ENCODE results near the gene COTL1. TPM values are rescaled to one million over a fixed set of nuclear protein-coding genes. Genes with fewer than 3 reads are reported as not detected.
A peak's percentile ranks its signal among the peaks of the same experiment; 100 is the strongest.
"Not testable (repeated sequence)": the region's sequence is repeated elsewhere in the genome, so short reads cannot be mapped to it uniquely, and the experiment has no call there.

The COTL1 gene
- polyA plus RNA-seq, 4 donors: 43.6 to 166 (median 94.3) TPM

- H3K4me1 ChIP-seq (ENCODE audit: control insufficient read depth in 3 of 3, insufficient read depth in 2 of 3, low read depth in 1 of 3, low read length in 2 of 3): peaks cover 0 to 3% (median 0%) of the 10 kb centered on the region in 3 donors
- no peak for FAIRE-seq
- 86 to 89% (median 89%) methylated on average over 16 of the region's 16 CpGs for WGBS, 3 donors
Measured at GRCh38 chr16:84630446-84631152, 12.7 kb upstream of the COTL1 start.

GRCh38 chr16:84630009-84630408 lies 12.1 kb upstream of the COTL1 start:
- DNase-seq: no peak
- WGBS, 3 donors: 91 to 95% (median 93%) methylated on average over 5 of the region's 5 CpGs
- no peak for FAIRE-seq

More at GRCh38 chr16:84630446-84631152, 12.7 kb upstream of the COTL1 start:
- H3K36me3 ChIP-seq (ENCODE audit: control insufficient read depth in 3 of 3, insufficient read depth in 2 of 3, low read depth in 1 of 3, low read length in 3 of 3): no peaks in the 10 kb centered on the region
- H3K27me3 ChIP-seq (ENCODE audit: control insufficient read depth in 3 of 3, insufficient read depth in 3 of 3, low read length in 3 of 3): peaks cover 0 to 2% (median 0%) of the 10 kb centered on the region in 3 donors
- no peak overlapping the region for H3K4me3 ChIP-seq (ENCODE audit: low read depth in 1 of 3, low read length in 3 of 3)
- H3K9me3 ChIP-seq (ENCODE audit: control insufficient read depth in 2 of 2, insufficient read depth in 1 of 2, low read depth in 1 of 2, low read length in 1 of 2): no peaks in the 10 kb centered on the region
- DNase-seq: no peak
- no peak overlapping the region for H3K27ac ChIP-seq (ENCODE audit: low read depth in 1 of 3, low read length in 2 of 3)

DNA sequence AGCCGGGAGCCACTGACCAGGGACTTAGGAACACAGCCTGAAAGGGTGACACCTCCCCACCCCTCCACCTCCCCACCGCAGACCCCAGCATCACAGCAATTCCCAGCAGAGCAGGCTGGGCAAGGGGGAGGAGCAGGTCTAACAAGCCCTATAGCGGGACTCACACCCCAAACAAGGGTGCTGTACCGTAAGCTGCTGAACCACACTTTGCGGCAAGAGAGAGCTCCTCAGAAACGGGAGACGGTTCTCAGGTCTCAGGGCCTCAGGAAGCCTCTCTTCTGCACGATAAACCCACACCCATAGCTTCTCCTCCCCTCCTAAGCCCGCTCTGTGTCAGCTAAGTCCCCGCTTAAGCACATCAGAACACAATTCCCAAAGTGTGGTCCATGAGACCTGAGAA lies 11.7 kb upstream of the COTL1 start:
- Histone ChIP-seq H3K4me3 (ENCODE audit: low read depth in 1 of 3, low read length in 3 of 3) (no peak overlapping the region), H3K36me3 (ENCODE audit: control insufficient read depth in 3 of 3, insufficient read depth in 2 of 3, low read depth in 1 of 3, low read length in 3 of 3) (no peaks in the 10 kb centered on the region), H3K4me1 (ENCODE audit: control insufficient read depth in 3 of 3, insufficient read depth in 2 of 3, low read depth in 1 of 3, low read length in 2 of 3) (peaks cover 0 to 3% (median 0%) of the 10 kb centered on the region in 3 donors), H3K27me3 (ENCODE audit: control insufficient read depth in 3 of 3, insufficient read depth in 3 of 3, low read length in 3 of 3) (peaks cover 0 to 2% (median 0%) of the 10 kb centered on the region in 3 donors), H3K27ac (ENCODE audit: low read depth in 1 of 3, low read length in 2 of 3) (no peak overlapping the region), H3K9me3 (ENCODE audit: control insufficient read depth in 2 of 2, insufficient read depth in 1 of 2, low read depth in 1 of 2, low read length in 1 of 2) (no peaks in the 10 kb centered on the region)
- WGBS, 3 donors: 81 to 89% (median 81%) methylated on average over 10 of the region's 10 CpGs
- DNase-seq (no peak), FAIRE-seq (no peak)

More at GRCh38 chr16:84630009-84630408, 12.1 kb upstream of the COTL1 start:
- Histone ChIP-seq H3K27ac (ENCODE audit: low read depth in 1 of 3, low read length in 2 of 3) (no peak overlapping the region), H3K4me3 (ENCODE audit: low read depth in 1 of 3, low read length in 3 of 3) (no peak overlapping the region), H3K36me3 (ENCODE audit: control insufficient read depth in 3 of 3, insufficient read depth in 2 of 3, low read depth in 1 of 3, low read length in 3 of 3) (no peaks in the 10 kb centered on the region), H3K4me1 (ENCODE audit: control insufficient read depth in 3 of 3, insufficient read depth in 2 of 3, low read depth in 1 of 3, low read length in 2 of 3) (peaks cover 0 to 3% (median 0%) of the 10 kb centered on the region in 3 donors), H3K9me3 (ENCODE audit: control insufficient read depth in 2 of 2, insufficient read depth in 1 of 2, low read depth in 1 of 2, low read length in 1 of 2) (no peaks in the 10 kb centered on the region), H3K27me3 (ENCODE audit: control insufficient read depth in 3 of 3, insufficient read depth in 3 of 3, low read length in 3 of 3) (peaks cover 0 to 2% (median 0%) of the 10 kb centered on the region in 3 donors)

- DNase-seq (no peak), FAIRE-seq (no peak)
- WGBS, 3 donors: 69 to 76% (median 72%) methylated on average over 7 of the region's 7 CpGs
Measured at GRCh38 chr16:84628226-84628731, 10.4 kb upstream of the COTL1 start.

GRCh38 chr16:84625556-84625955 lies 7.7 kb upstream of the COTL1 start:
- no peaks in the 10 kb centered on the region for H3K9me3 ChIP-seq (ENCODE audit: control insufficient read depth in 2 of 2, insufficient read depth in 1 of 2, low read depth in 1 of 2, low read length in 1 of 2)
- no peak for FAIRE-seq

More at GRCh38 chr16:84628226-84628731, 10.4 kb upstream of the COTL1 start:
- H3K27me3 ChIP-seq (ENCODE audit: control insufficient read depth in 3 of 3, insufficient read depth in 3 of 3, low read length in 3 of 3): no peaks in the 10 kb centered on the region
- no peaks in the 10 kb centered on the region for H3K36me3 ChIP-seq (ENCODE audit: control insufficient read depth in 3 of 3, insufficient read depth in 2 of 3, low read depth in 1 of 3, low read length in 3 of 3)
- no peak overlapping the region for H3K4me3 ChIP-seq (ENCODE audit: low read depth in 1 of 3, low read length in 3 of 3)
- no peak overlapping the region for H3K27ac ChIP-seq (ENCODE audit: low read depth in 1 of 3, low read length in 2 of 3)
- no peaks in the 10 kb centered on the region for H3K4me1 ChIP-seq (ENCODE audit: control insufficient read depth in 3 of 3, insufficient read depth in 2 of 3, low read depth in 1 of 3, low read length in 2 of 3)
- no peaks in the 10 kb centered on the region for H3K9me3 ChIP-seq (ENCODE audit: control insufficient read depth in 2 of 2, insufficient read depth in 1 of 2, low read depth in 1 of 2, low read length in 1 of 2)

DNA sequence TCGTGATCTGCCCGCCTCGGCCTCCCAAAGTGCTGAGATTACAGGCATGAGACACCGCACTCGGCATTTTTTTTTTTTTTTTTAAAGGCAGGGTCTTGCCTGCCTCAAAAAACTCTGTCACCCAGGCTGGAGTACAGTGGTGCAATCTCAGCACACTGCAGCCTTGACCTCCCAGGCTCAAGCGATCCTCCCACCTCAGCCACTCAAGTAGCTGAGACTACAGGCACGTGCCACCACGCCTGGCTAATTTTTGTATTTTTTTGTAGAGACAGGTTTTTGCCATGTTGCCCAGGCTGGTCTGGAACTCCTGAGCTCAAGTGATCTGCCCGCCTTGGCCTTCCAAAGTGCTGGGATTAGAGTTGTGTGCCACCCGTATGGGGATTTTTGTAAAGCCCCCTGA lies 3.0 kb upstream of the COTL1 start:
- not testable (repeated sequence) for H3K4me3 ChIP-seq (ENCODE audit: low read depth in 1 of 3, low read length in 3 of 3); DNase-seq; H3K27me3 ChIP-seq (ENCODE audit: control insufficient read depth in 3 of 3, insufficient read depth in 3 of 3, low read length in 3 of 3); H3K36me3 ChIP-seq (ENCODE audit: control insufficient read depth in 3 of 3, insufficient read depth in 2 of 3, low read depth in 1 of 3, low read length in 3 of 3); H3K27ac ChIP-seq (ENCODE audit: low read depth in 1 of 3, low read length in 2 of 3); FAIRE-seq; H3K9me3 ChIP-seq (ENCODE audit: control insufficient read depth in 2 of 2, insufficient read depth in 1 of 2, low read depth in 1 of 2, low read length in 1 of 2)
- 72 to 82% (median 79%) methylated on average over 8 to 10 of the region's 10 CpGs for WGBS, 3 donors
- H3K4me1 ChIP-seq (ENCODE audit: control insufficient read depth in 3 of 3, insufficient read depth in 2 of 3, low read depth in 1 of 3, low read length in 2 of 3): peaks cover 0 to 18% (median 0%) of the 10 kb centered on the region in 3 donors

More at GRCh38 chr16:84625556-84625955, 7.7 kb upstream of the COTL1 start:
- no peak for DNase-seq
- 91 to 94% (median 93%) methylated on average over 6 of the region's 6 CpGs for whole genome bisulfite sequencing, 3 donors
- no peaks in the 10 kb centered on the region for H3K27me3 ChIP-seq (ENCODE audit: control insufficient read depth in 3 of 3, insufficient read depth in 3 of 3, low read length in 3 of 3)
- no peak overlapping the region for H3K4me3 ChIP-seq (ENCODE audit: low read depth in 1 of 3, low read length in 3 of 3)
- no peaks in the 10 kb centered on the region for H3K4me1 ChIP-seq (ENCODE audit: control insufficient read depth in 3 of 3, insufficient read depth in 2 of 3, low read depth in 1 of 3, low read length in 2 of 3)
- H3K27ac ChIP-seq (ENCODE audit: low read depth in 1 of 3, low read length in 2 of 3): no peak overlapping the region
- no peaks in the 10 kb centered on the region for H3K36me3 ChIP-seq (ENCODE audit: control insufficient read depth in 3 of 3, insufficient read depth in 2 of 3, low read depth in 1 of 3, low read length in 3 of 3)

- Histone ChIP-seq H3K4me3 (ENCODE audit: low read depth in 1 of 3, low read length in 3 of 3) (no peak overlapping the region), H3K36me3 (ENCODE audit: control insufficient read depth in 3 of 3, insufficient read depth in 2 of 3, low read depth in 1 of 3, low read length in 3 of 3) (peaks cover 0 to 19% (median 0%) of the 10 kb centered on the region in 3 donors), H3K9me3 (ENCODE audit: control insufficient read depth in 2 of 2, insufficient read depth in 1 of 2, low read depth in 1 of 2, low read length in 1 of 2) (no peaks in the 10 kb centered on the region), H3K4me1 (ENCODE audit: control insufficient read depth in 3 of 3, insufficient read depth in 2 of 3, low read depth in 1 of 3, low read length in 2 of 3) (peaks cover 0 to 19% (median 0%) of the 10 kb centered on the region in 3 donors), H3K27ac (ENCODE audit: low read depth in 1 of 3, low read length in 2 of 3) (peak overlapping the region in 2 of 3 donors; percentile 50 to 62), H3K27me3 (ENCODE audit: control insufficient read depth in 3 of 3, insufficient read depth in 3 of 3, low read length in 3 of 3) (no peaks in the 10 kb centered on the region)
- FAIRE-seq (no peak), DNase-seq (peak; percentile 40 to 75)
- WGBS, 3 donors: 30 to 40% (median 31%) methylated on average over 12 of the region's 12 CpGs
Measured at GRCh38 chr16:84618581-84619460, 943 bp upstream of the COTL1 start.

All from small intestine (tissue), 7 donors.